Gastrocnemius medialis (tissue), 4 donors: ENCODE measurements around the gene KMT2E. TPM values are rescaled to one million over a fixed set of nuclear protein-coding genes. Genes with fewer than 3 reads are reported as not detected.

Experiments
- ATAC-seq, 2 donors: fragments of 150-250 bp; one replicate each; pipeline ENCODE4 v1.9.1; 2016
- DNase-seq, 2 donors: peaks; one replicate each; pipeline ENCODE4 v3.0.0-alpha.2; 2019
- H3K27ac ChIP-seq, 4 donors: fragments of 200-600 bp; sonication (generic); 1 replicate in 1 of 4; 2 replicates in 3 of 4; pipeline ENCODE4 v1.5.1; 2016 to 2018; ENCODE audit warnings: mild to moderate bottlenecking in 2 of 4, moderate library complexity in 1 of 4
- H3K27me3 ChIP-seq, 3 donors: fragments of 200-600 bp; sonication (generic) in 2 of 3; 1 replicate in 1 of 3; 2 replicates in 2 of 3; pipeline versions ENCODE4 v1.5.1 to v1.6.0; 2016 to 2019; ENCODE audit warnings: mild to moderate bottlenecking in 1 of 3, moderate library complexity in 1 of 3
- H3K36me3 ChIP-seq, 2 donors: fragments of 200-600 bp; sonication (generic) in 1 of 2; one replicate each; pipeline ENCODE4 v1.5.1; 2017 to 2018
- H3K4me1 ChIP-seq, 2 donors: fragments of 200-600 bp; sonication (generic) in 1 of 2; one replicate each; pipeline ENCODE4 v1.5.1; 2016 to 2017; ENCODE audit warnings: mild to moderate bottlenecking in 2 of 2
- H3K4me3 ChIP-seq, 4 donors: fragments of 200-600 bp; sonication (generic) in 3 of 4; 1 replicate in 1 of 4; 2 replicates in 3 of 4; pipeline ENCODE4 v1.5.1; 2016 to 2019; ENCODE audit warnings: mild to moderate bottlenecking in 2 of 4
- H3K9me3 ChIP-seq, 3 donors: fragments of 200-600 bp; sonication (generic) in 2 of 3; 1 replicate in 1 of 3; 2 replicates in 2 of 3; pipeline ENCODE4 v1.5.1; 2016 to 2019
- POLR2A ChIP-seq, 2 donors: fragments of 450-650 bp; IDR thresholded peaks; one replicate each; pipeline ENCODE4 v1.6.1; 2017; ENCODE audit warnings: antibody characterized with exemption in 2 of 2, mild to moderate bottlenecking in 2 of 2, moderate library complexity in 2 of 2
- in situ Hi-C, 4 donors: fragments of 200-750 bp; cut with MboI; loops; one replicate each; pipeline versions ENCODE4 v1.15.0 to v1.8.0; 2017; ENCODE audit warnings: low sequenced_read_pairs in 4 of 4
- intact Hi-C: fragments of 100-400 bp; cut with DNase I; formaldehyde crosslinking; loops from one replicate; pipeline ENCODE4 v1.15.1; 2023; ENCODE audit warnings: low total_unique reads
- total RNA-seq, 4 donors: library from RNA; depleted of rRNA; stranded (reverse); fragments of >200 nt; gene quantifications; one replicate each; pipeline versions ENCODE4 v1.1.0 to v1.2.3, GENCODE V29; 2016
- TF ChIP-seq, protein P1 (sequence below), 5 experiments: fragments of 450-650 bp in 3 of 5; fragments of 200-600 bp in 2 of 5; sonication (generic) in 2 of 5; IDR thresholded peaks in 4 of 5; conservative IDR thresholded peaks in 1 of 5; 1 replicate in 4 of 5; 2 replicates in 1 of 5; pipeline ENCODE4 v1.5.1; 2016 to 2019; ENCODE audit warnings: antibody characterized with exemption in 5 of 5, mild to moderate bottlenecking in 3 of 5, moderate library complexity in 3 of 5

KMT2E gene
- total RNA-seq, 4 donors from 2014 or later = 29.7 to 72.1 (median 38.0) TPM

DNA sequence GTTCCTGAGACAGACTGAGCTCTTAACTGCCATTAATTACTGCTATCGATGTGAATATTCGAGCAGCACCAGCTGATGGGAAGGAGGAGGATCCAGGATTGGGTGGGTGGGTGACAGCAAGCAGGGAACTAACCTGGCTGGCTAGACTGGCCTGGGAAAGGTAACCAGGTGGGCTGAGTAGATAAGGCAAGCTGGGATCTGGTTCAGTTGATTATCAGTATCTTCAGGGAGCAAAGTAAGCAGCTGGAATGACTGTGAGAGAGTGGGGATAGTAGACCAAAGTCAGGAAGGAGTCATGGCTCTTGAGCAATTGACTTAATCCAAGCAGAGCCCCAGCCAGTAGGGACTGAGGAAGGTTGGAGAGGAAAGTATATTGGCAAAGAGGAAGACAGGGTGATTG is 46.9 kb upstream of the KMT2E start:
- H3K36me3 ChIP-seq = no peaks in the 10 kb centered on the region
- no peaks in the 10 kb centered on the region for H3K27me3 ChIP-seq
- TF ChIP-seq, protein P1, sequence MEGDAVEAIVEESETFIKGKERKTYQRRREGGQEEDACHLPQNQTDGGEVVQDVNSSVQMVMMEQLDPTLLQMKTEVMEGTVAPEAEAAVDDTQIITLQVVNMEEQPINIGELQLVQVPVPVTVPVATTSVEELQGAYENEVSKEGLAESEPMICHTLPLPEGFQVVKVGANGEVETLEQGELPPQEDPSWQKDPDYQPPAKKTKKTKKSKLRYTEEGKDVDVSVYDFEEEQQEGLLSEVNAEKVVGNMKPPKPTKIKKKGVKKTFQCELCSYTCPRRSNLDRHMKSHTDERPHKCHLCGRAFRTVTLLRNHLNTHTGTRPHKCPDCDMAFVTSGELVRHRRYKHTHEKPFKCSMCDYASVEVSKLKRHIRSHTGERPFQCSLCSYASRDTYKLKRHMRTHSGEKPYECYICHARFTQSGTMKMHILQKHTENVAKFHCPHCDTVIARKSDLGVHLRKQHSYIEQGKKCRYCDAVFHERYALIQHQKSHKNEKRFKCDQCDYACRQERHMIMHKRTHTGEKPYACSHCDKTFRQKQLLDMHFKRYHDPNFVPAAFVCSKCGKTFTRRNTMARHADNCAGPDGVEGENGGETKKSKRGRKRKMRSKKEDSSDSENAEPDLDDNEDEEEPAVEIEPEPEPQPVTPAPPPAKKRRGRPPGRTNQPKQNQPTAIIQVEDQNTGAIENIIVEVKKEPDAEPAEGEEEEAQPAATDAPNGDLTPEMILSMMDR (IDR thresholded peaks at IDR 0.05 in 4 of 5, conservative IDR thresholded peaks at IDR 0.05 in 1 of 5) = no peak
- no peak for TF ChIP-seq POLR2A (IDR thresholded peaks at IDR 0.05)
- ATAC-seq (peak in 1 of 2 donors; percentile 5), DNase-seq (no peak)
- peaks cover 4 to 25% of the 10 kb centered on the region in 2 donors for H3K4me1 ChIP-seq
- no peaks in the 10 kb centered on the region for H3K9me3 ChIP-seq
- intact Hi-C loops = no loop called here
- in situ Hi-C loops = no loop called here
- no peak overlapping the region for H3K27ac ChIP-seq
- no peak overlapping the region for H3K4me3 ChIP-seq

DNA sequence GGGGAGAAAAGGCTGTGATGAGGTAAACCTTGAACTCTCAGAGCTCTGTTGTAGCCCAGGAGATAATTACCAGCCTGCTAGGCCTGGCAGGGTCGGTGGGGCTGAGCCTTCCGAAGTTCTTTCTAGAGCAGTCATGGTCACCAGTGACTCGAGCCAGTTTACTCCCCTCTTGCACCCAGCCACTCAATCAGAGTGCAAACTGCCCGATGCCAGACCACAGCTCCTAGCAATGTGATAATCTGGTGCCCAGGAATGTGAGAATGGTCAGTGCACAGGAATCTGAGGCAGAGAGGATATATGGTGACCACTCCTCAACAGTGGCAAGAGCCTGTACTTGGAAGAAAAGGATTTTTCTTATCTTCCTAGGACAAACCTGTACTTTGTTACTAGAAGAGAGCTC is 46.4 kb upstream of the KMT2E start:
- DNase-seq (no peak), ATAC-seq (no peak)
- Histone ChIP-seq H3K9me3 (no peaks in the 10 kb centered on the region), H3K27me3 (no peaks in the 10 kb centered on the region), H3K27ac (no peak overlapping the region), H3K36me3 (no peaks in the 10 kb centered on the region), H3K4me3 (no peak overlapping the region), H3K4me1 (peaks cover 4 to 25% of the 10 kb centered on the region in 2 donors)
- intact Hi-C loops = no loop called here
- in situ Hi-C loops = no loop called here
- TF ChIP-seq POLR2A (IDR thresholded peaks at IDR 0.05) = no peak
- TF ChIP-seq, protein P1 (IDR thresholded peaks at IDR 0.05 in 4 of 5, conservative IDR thresholded peaks at IDR 0.05 in 1 of 5) = no peak

DNA sequence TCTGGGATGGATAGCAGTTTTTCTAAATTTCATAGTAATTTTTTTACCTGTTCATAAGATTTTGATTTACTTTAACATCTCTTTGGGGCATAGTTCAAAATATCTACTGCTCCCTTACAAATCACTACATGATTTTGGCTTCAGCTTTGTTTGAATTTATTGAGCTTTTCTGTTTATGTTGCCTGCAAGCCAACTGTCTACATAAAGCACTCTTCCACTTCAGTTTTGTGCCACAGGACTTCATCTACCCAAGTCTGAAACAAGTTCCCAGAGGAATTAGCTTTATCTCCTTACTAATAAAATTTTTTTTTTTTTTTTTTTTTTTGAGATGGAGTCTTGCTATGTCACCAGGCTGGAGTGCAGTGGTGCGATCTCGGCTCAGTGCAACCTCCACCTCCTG is 45.4 kb upstream of the KMT2E start:
- ATAC-seq (no peak), DNase-seq (no peak)
- intact Hi-C loops (no loop called here), in situ Hi-C loops (no loop called here)
- Histone ChIP-seq H3K27me3 (no peaks in the 10 kb centered on the region), H3K36me3 (no peaks in the 10 kb centered on the region), H3K9me3 (no peaks in the 10 kb centered on the region), H3K4me3 (no peak overlapping the region), H3K27ac (no peak overlapping the region), H3K4me1 (peaks cover 4 to 26% of the 10 kb centered on the region in 2 donors)
- TF ChIP-seq, protein P1 (IDR thresholded peaks at IDR 0.05 in 4 of 5, conservative IDR thresholded peaks at IDR 0.05 in 1 of 5) = no peak
- no peak for TF ChIP-seq POLR2A (IDR thresholded peaks at IDR 0.05)

GRCh38 chr7:104969183-104969582 is 44.8 kb upstream of the KMT2E start:
- H3K27me3 ChIP-seq = no peaks in the 10 kb centered on the region
- TF ChIP-seq, protein P1 (IDR thresholded peaks at IDR 0.05 in 4 of 5, conservative IDR thresholded peaks at IDR 0.05 in 1 of 5) = no peak
- no peak for TF ChIP-seq POLR2A (IDR thresholded peaks at IDR 0.05)
- no peak overlapping the region for H3K27ac ChIP-seq
- no peaks in the 10 kb centered on the region for H3K9me3 ChIP-seq
- ATAC-seq (no peak), DNase-seq (no peak)
- intact Hi-C loops (no loop called here), in situ Hi-C loops (no loop called here)
- peaks cover 3 to 24% of the 10 kb centered on the region in 2 donors for H3K4me1 ChIP-seq
- no peak overlapping the region for H3K4me3 ChIP-seq
- no peaks in the 10 kb centered on the region for H3K36me3 ChIP-seq
